GM18907 (cell line): ENCODE data around the gene TRH.
"Not testable (repeated sequence)": the region's sequence is repeated elsewhere in the genome, so short reads cannot be mapped to it uniquely, and the experiment has no call there.

Experiments used
- ATAC-seq: cut with Tn5 transposase; IDR thresholded peaks from one replicate; pipeline ENCODE4 v1.9.1; 2021; ENCODE audit warnings: mild to moderate bottlenecking, moderate library complexity; ENCODE audit not compliant: unreplicated experiment

Gene TRH

GRCh38 chr3:130002666-130003598 is 28.4 kb downstream of the TRH start:
- not testable (repeated sequence) for ATAC-seq

- no peak for ATAC-seq
Observed at GRCh38 chr3:130010556-130010955, 36.0 kb downstream of the TRH start.

- ATAC-seq: not testable (repeated sequence)
Observed at GRCh38 chr3:130012108-130012507, 37.6 kb downstream of the TRH start.

GRCh38 chr3:130013246-130013645 is 38.7 kb downstream of the TRH start:
- ATAC-seq: not testable (repeated sequence)

GRCh38 chr3:130014526-130014925 is 40.0 kb downstream of the TRH start:
- no peak for ATAC-seq

GRCh38 chr3:130017661-130018060 is 43.1 kb downstream of the TRH start:
- not testable (repeated sequence) for ATAC-seq

GRCh38 chr3:130026146-130026829 is 51.8 kb downstream of the TRH start:
- not testable (repeated sequence) for ATAC-seq

- ATAC-seq: not testable (repeated sequence)
Observed at GRCh38 chr3:130027437-130027836, 52.9 kb downstream of the TRH start.
